ENCODE results near the gene RNF38.

The RNF38 gene

DNA sequence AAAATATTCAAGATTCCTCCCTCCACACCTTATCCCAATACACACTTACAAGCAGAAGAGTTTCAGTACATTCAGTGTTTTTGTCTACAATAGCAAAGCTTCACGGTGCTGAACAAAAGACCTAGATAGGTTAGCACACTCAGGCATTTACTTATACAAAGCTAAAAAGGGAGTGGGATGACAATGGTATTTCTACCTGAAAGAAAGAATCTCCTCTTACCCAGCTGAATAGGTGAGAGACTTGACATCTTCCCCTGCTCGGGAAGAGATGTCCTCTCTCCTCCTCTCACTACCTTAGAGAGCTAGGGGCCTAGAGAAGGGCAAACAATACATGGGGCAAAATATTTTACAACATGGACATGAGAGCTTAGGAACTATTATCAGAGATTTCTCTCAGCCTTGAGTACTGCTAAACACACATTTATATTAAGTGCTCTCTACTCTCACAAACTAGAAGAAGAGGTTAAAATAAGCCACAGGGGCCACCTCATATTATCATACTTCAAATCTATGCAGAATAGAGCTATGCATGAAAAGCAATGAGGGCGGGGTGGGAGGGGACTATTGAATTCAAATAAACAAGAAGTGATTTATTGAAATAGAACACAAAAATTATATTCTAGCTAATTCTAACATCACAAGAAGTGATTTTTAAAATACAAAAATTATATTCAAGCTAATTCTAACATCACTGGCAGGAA lies 38.6 kb upstream of the RNF38 start (continued):
- TF ChIP-seq, protein P1, sequence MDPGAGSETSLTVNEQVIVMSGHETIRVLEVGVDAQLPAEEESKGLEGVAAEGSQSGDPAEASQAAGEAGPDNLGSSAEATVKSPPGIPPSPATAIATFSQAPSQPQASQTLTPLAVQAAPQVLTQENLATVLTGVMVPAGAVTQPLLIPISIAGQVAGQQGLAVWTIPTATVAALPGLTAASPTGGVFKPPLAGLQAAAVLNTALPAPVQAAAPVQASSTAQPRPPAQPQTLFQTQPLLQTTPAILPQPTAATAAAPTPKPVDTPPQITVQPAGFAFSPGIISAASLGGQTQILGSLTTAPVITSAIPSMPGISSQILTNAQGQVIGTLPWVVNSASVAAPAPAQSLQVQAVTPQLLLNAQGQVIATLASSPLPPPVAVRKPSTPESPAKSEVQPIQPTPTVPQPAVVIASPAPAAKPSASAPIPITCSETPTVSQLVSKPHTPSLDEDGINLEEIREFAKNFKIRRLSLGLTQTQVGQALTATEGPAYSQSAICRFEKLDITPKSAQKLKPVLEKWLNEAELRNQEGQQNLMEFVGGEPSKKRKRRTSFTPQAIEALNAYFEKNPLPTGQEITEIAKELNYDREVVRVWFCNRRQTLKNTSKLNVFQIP (CRISPR knock-in tag; IDR thresholded peaks at IDR 0.05; ENCODE audit: borderline replicate concordance, low read depth), result no peak
- TF ChIP-seq ZNF70 (CRISPR knock-in tag; IDR thresholded peaks at IDR 0.05) (no peak), ESRRG (CRISPR knock-in tag; IDR thresholded peaks at IDR 0.05) (no peak), ZFP3 (CRISPR knock-in tag; IDR thresholded peaks at IDR 0.05) (no peak), RARB (CRISPR knock-in tag; IDR thresholded peaks at IDR 0.05) (no peak), BACH2 (CRISPR knock-in tag; IDR thresholded peaks at IDR 0.05; ENCODE audit: borderline replicate concordance) (no peak), PPARA (CRISPR knock-in tag; IDR thresholded peaks at IDR 0.05; ENCODE audit: borderline replicate concordance) (no peak), ARNTL (CRISPR knock-in tag; IDR thresholded peaks at IDR 0.05; ENCODE audit: borderline replicate concordance, low read depth) (no peak)
- TF ChIP-seq, protein P2, sequence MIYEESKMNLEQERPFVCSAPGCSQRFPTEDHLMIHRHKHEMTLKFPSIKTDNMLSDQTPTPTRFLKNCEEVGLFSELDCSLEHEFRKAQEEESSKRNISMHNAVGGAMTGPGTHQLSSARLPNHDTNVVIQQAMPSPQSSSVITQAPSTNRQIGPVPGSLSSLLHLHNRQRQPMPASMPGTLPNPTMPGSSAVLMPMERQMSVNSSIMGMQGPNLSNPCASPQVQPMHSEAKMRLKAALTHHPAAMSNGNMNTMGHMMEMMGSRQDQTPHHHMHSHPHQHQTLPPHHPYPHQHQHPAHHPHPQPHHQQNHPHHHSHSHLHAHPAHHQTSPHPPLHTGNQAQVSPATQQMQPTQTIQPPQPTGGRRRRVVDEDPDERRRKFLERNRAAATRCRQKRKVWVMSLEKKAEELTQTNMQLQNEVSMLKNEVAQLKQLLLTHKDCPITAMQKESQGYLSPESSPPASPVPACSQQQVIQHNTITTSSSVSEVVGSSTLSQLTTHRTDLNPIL (CRISPR knock-in tag; IDR thresholded peaks at IDR 0.05; ENCODE audit: low read depth), result no peak
- TF ChIP-seq, protein P3, sequence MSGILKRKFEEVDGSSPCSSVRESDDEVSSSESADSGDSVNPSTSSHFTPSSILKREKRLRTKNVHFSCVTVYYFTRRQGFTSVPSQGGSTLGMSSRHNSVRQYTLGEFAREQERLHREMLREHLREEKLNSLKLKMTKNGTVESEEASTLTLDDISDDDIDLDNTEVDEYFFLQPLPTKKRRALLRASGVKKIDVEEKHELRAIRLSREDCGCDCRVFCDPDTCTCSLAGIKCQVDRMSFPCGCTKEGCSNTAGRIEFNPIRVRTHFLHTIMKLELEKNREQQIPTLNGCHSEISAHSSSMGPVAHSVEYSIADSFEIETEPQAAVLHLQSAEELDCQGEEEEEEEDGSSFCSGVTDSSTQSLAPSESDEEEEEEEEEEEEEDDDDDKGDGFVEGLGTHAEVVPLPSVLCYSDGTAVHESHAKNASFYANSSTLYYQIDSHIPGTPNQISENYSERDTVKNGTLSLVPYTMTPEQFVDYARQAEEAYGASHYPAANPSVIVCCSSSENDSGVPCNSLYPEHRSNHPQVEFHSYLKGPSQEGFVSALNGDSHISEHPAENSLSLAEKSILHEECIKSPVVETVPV (CRISPR knock-in tag; IDR thresholded peaks at IDR 0.05), result no peak

GRCh38 chr9:36437790-36438189 lies 37.7 kb upstream of the RNF38 start:
- no peak for TF ChIP-seq ISL1 (CRISPR knock-in tag; IDR thresholded peaks at IDR 0.05)
- TF ChIP-seq RARB (CRISPR knock-in tag; IDR thresholded peaks at IDR 0.05), result no peak
- TF ChIP-seq ZC3H10 (CRISPR knock-in tag; IDR thresholded peaks at IDR 0.05), result no peak
- TF ChIP-seq, protein P2 (CRISPR knock-in tag; IDR thresholded peaks at IDR 0.05; ENCODE audit: low read depth), result no peak
- no peak for TF ChIP-seq TSHZ2 (CRISPR knock-in tag; IDR thresholded peaks at IDR 0.05)
- no peak for TF ChIP-seq OSR1 (CRISPR knock-in tag; IDR thresholded peaks at IDR 0.05)
- TF ChIP-seq ZFP30 (CRISPR knock-in tag; IDR thresholded peaks at IDR 0.05), result no peak
- TF ChIP-seq, protein P1 (CRISPR knock-in tag; IDR thresholded peaks at IDR 0.05; ENCODE audit: borderline replicate concordance, low read depth), result no peak
- TF ChIP-seq ZNF565 (CRISPR knock-in tag; conservative IDR thresholded peaks at IDR 0.05; ENCODE audit: low read depth), result no peak
- TF ChIP-seq, protein P4, sequence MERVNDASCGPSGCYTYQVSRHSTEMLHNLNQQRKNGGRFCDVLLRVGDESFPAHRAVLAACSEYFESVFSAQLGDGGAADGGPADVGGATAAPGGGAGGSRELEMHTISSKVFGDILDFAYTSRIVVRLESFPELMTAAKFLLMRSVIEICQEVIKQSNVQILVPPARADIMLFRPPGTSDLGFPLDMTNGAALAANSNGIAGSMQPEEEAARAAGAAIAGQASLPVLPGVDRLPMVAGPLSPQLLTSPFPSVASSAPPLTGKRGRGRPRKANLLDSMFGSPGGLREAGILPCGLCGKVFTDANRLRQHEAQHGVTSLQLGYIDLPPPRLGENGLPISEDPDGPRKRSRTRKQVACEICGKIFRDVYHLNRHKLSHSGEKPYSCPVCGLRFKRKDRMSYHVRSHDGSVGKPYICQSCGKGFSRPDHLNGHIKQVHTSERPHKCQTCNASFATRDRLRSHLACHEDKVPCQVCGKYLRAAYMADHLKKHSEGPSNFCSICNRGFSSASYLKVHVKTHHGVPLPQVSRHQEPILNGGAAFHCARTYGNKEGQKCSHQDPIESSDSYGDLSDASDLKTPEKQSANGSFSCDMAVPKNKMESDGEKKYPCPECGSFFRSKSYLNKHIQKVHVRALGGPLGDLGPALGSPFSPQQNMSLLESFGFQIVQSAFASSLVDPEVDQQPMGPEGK (CRISPR knock-in tag; IDR thresholded peaks at IDR 0.05; ENCODE audit: borderline replicate concordance), result no peak
- no peak for TF ChIP-seq BACH2 (CRISPR knock-in tag; IDR thresholded peaks at IDR 0.05; ENCODE audit: borderline replicate concordance)
- ATAC-seq, result no peak

Data from SK-N-SH treated with all-trans-retinoic acid at 6 μM for 48 hours (cell line).